ENCODE measurements around the gene TAMALIN.

The TAMALIN gene

GRCh38 chr12:51984657-51985056 is 22.1 kb upstream of the TAMALIN start:
- no peak for DNase-seq (ENCODE audit: low spot score)

- no peak for DNase-seq (ENCODE audit: low spot score)
These were observed 21.5 kb upstream of the TAMALIN start for GRCh38 chr12:51985154-51985835.

GRCh38 chr12:51986834-51987233 is 19.9 kb upstream of the TAMALIN start:
- no peak for DNase-seq (ENCODE audit: low spot score)

GRCh38 chr12:51992246-51992645 is 14.5 kb upstream of the TAMALIN start:
- DNase-seq (ENCODE audit: low spot score), result no peak

- DNase-seq (ENCODE audit: low spot score), result no peak
These were observed 12.3 kb upstream of the TAMALIN start for GRCh38 chr12:51994539-51994820.

GRCh38 chr12:51994959-51995358 is 11.8 kb upstream of the TAMALIN start:
- DNase-seq (ENCODE audit: low spot score), result no peak

GRCh38 chr12:51997136-51997535 is 9.6 kb upstream of the TAMALIN start:
- no peak for DNase-seq (ENCODE audit: low spot score)

- no peak for DNase-seq (ENCODE audit: low spot score)
These were observed 3.7 kb upstream of the TAMALIN start for GRCh38 chr12:52003016-52003550.

GRCh38 chr12:52003591-52003990 is 3.2 kb upstream of the TAMALIN start:
- no peak for DNase-seq (ENCODE audit: low spot score)

- DNase-seq (ENCODE audit: low spot score), result peak; percentile 70
These were observed 2.6 kb upstream of the TAMALIN start for GRCh38 chr12:52004042-52004648.

- DNase-seq (ENCODE audit: low spot score), result no peak
These were observed 1.4 kb upstream of the TAMALIN start for GRCh38 chr12:52005218-52005902.

- no peak for DNase-seq (ENCODE audit: low spot score)
These were observed 643 bp upstream of the TAMALIN start for GRCh38 chr12:52005903-52006703.

GRCh38 chr12:52007158-52007921 is 594 bp downstream of the TAMALIN start:
- DNase-seq (ENCODE audit: low spot score), result no peak

GRCh38 chr12:52007982-52008510 is 1.3 kb downstream of the TAMALIN start:
- DNase-seq (ENCODE audit: low spot score), result no peak

GRCh38 chr12:52009081-52009751 is 2.5 kb downstream of the TAMALIN start:
- DNase-seq (ENCODE audit: low spot score), result no peak

- no peak for DNase-seq (ENCODE audit: low spot score)
These were observed 3.4 kb downstream of the TAMALIN start for GRCh38 chr12:52010152-52010622.

- no peak for DNase-seq (ENCODE audit: low spot score)
These were observed 4.2 kb downstream of the TAMALIN start for GRCh38 chr12:52010692-52011601.

GRCh38 chr12:52011602-52012214 is 5.0 kb downstream of the TAMALIN start:
- DNase-seq (ENCODE audit: low spot score), result no peak

GRCh38 chr12:52013626-52014310 is 7.0 kb downstream of the TAMALIN start:
- no peak for DNase-seq (ENCODE audit: low spot score)
